Measurements from ENCODE around the gene MBD2. TPM values are rescaled to one million over a fixed set of nuclear protein-coding genes. Genes with fewer than 3 reads are reported as not detected.
A peak's percentile ranks its signal among the peaks of the same experiment; 100 is the strongest.

Gene MBD2
- polyA plus RNA-seq, 1 donor = 54.2 TPM

- Histone ChIP-seq H3K27ac (ENCODE audit: low read length) (no peak overlapping the region), H3K27me3 (ENCODE audit: control insufficient read depth, insufficient read depth, low read length) (no peaks in the 10 kb centered on the region)
- WGBS (ENCODE audit: insufficient coverage, low lambda C conversion rate) = no CpG with 5 or more reads among the region's 2 CpGs
Observed at GRCh38 chr18:54239091-54239490, 14.6 kb upstream of the MBD2 start.

GRCh38 chr18:54238173-54238936 is 13.9 kb upstream of the MBD2 start:
- no peak for DNase-seq
- Histone ChIP-seq H3K4me1 (ENCODE audit: control insufficient read depth, insufficient read depth, low read length) (no peaks in the 10 kb centered on the region), H3K4me3 (ENCODE audit: low read length) (no peak overlapping the region), H3K36me3 (ENCODE audit: control insufficient read depth, insufficient read depth, low read length) (no peaks in the 10 kb centered on the region), H3K9me3 (ENCODE audit: control insufficient read depth, low read depth, low read length) (no peaks in the 10 kb centered on the region), H3K27me3 (ENCODE audit: control insufficient read depth, insufficient read depth, low read length) (no peaks in the 10 kb centered on the region), H3K27ac (ENCODE audit: low read length) (no peak overlapping the region)
- 93% methylated on average over 3 of the region's 7 CpGs for WGBS (ENCODE audit: insufficient coverage, low lambda C conversion rate)

More at GRCh38 chr18:54239091-54239490, 14.6 kb upstream of the MBD2 start:
- Histone ChIP-seq H3K4me1 (ENCODE audit: control insufficient read depth, insufficient read depth, low read length) (no peaks in the 10 kb centered on the region), H3K36me3 (ENCODE audit: control insufficient read depth, insufficient read depth, low read length) (no peaks in the 10 kb centered on the region), H3K9me3 (ENCODE audit: control insufficient read depth, low read depth, low read length) (no peaks in the 10 kb centered on the region), H3K4me3 (ENCODE audit: low read length) (no peak overlapping the region)
- no peak for DNase-seq

- Histone ChIP-seq H3K4me3 (ENCODE audit: low read length) (no peak overlapping the region), H3K36me3 (ENCODE audit: control insufficient read depth, insufficient read depth, low read length) (no peaks in the 10 kb centered on the region), H3K4me1 (ENCODE audit: control insufficient read depth, insufficient read depth, low read length) (no peaks in the 10 kb centered on the region), H3K27me3 (ENCODE audit: control insufficient read depth, insufficient read depth, low read length) (no peaks in the 10 kb centered on the region), H3K27ac (ENCODE audit: low read length) (no peak overlapping the region), H3K9me3 (ENCODE audit: control insufficient read depth, low read depth, low read length) (no peaks in the 10 kb centered on the region)
- WGBS (ENCODE audit: insufficient coverage, low lambda C conversion rate) = 53% methylated on average over 7 of the region's 8 CpGs
- no peak for DNase-seq
Observed at GRCh38 chr18:54235871-54236270, 11.4 kb upstream of the MBD2 start.

- Histone ChIP-seq H3K9me3 (ENCODE audit: control insufficient read depth, low read depth, low read length) (no peaks in the 10 kb centered on the region), H3K36me3 (ENCODE audit: control insufficient read depth, insufficient read depth, low read length) (no peaks in the 10 kb centered on the region), H3K4me1 (ENCODE audit: control insufficient read depth, insufficient read depth, low read length) (peaks cover 4% of the 10 kb centered on the region), H3K4me3 (ENCODE audit: low read length) (no peak overlapping the region), H3K27ac (ENCODE audit: low read length) (no peak overlapping the region), H3K27me3 (ENCODE audit: control insufficient read depth, insufficient read depth, low read length) (no peaks in the 10 kb centered on the region)
- no peak for DNase-seq
- 100% methylated on average over 2 of the region's 5 CpGs for WGBS (ENCODE audit: insufficient coverage, low lambda C conversion rate)
Observed at GRCh38 chr18:54233747-54234146, 9.3 kb upstream of the MBD2 start.

GRCh38 chr18:54233228-54233625 is 8.8 kb upstream of the MBD2 start:
- no peaks in the 10 kb centered on the region for H3K9me3 ChIP-seq (ENCODE audit: control insufficient read depth, low read depth, low read length)
- no peak overlapping the region for H3K4me3 ChIP-seq (ENCODE audit: low read length)
- no peak for DNase-seq
- H3K27ac ChIP-seq (ENCODE audit: low read length) = no peak overlapping the region
- no peaks in the 10 kb centered on the region for H3K36me3 ChIP-seq (ENCODE audit: control insufficient read depth, insufficient read depth, low read length)
- H3K4me1 ChIP-seq (ENCODE audit: control insufficient read depth, insufficient read depth, low read length) = peaks cover 7% of the 10 kb centered on the region
- 80% methylated on average over 1 of the region's 3 CpGs for WGBS (ENCODE audit: insufficient coverage, low lambda C conversion rate)
- H3K27me3 ChIP-seq (ENCODE audit: control insufficient read depth, insufficient read depth, low read length) = no peaks in the 10 kb centered on the region

- no peaks in the 10 kb centered on the region for H3K27me3 ChIP-seq (ENCODE audit: control insufficient read depth, insufficient read depth, low read length)
- H3K4me1 ChIP-seq (ENCODE audit: control insufficient read depth, insufficient read depth, low read length) = peaks cover 9% of the 10 kb centered on the region
- no peaks in the 10 kb centered on the region for H3K9me3 ChIP-seq (ENCODE audit: control insufficient read depth, low read depth, low read length)
- H3K27ac ChIP-seq (ENCODE audit: low read length) = no peak overlapping the region
- no peaks in the 10 kb centered on the region for H3K36me3 ChIP-seq (ENCODE audit: control insufficient read depth, insufficient read depth, low read length)
- 83% methylated on average over 2 of the region's 7 CpGs for WGBS (ENCODE audit: insufficient coverage, low lambda C conversion rate)
- no peak for DNase-seq
- no peak overlapping the region for H3K4me3 ChIP-seq (ENCODE audit: low read length)
Observed at GRCh38 chr18:54232485-54233227, 8.2 kb upstream of the MBD2 start.

DNA sequence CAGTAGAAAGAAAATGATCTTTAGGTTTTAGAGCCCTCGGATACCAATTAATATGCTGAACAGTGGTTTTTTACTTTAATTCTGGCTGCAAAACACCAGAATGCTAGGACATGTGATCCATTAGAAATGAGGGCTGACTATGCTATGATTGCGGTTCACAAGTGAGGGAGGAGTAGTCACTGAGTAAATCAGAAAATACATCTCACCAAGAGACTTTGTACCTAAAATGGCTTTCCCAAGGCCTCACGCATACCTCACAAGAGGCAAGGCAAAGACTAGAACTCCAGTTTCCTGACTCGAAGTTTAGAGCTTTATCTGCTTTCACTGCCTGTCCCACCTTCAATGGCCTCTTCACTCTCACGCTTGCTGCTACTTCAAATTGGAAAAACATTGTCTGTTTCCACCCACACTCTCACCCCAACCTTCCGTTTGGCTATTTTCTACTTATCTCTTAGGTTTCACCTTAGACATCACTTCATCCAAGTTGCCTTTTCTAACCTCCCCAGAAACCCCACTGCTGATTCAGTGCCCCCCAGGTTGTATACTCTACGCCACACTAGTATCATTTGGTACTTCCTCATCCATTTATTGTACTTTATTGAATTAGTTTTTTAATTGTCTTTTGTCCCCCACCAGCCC is 5.1 kb upstream of the MBD2 start:
- Histone ChIP-seq H3K27me3 (ENCODE audit: control insufficient read depth, insufficient read depth, low read length) (no peaks in the 10 kb centered on the region), H3K36me3 (ENCODE audit: control insufficient read depth, insufficient read depth, low read length) (no peaks in the 10 kb centered on the region), H3K4me3 (ENCODE audit: low read length) (no peak overlapping the region), H3K4me1 (ENCODE audit: control insufficient read depth, insufficient read depth, low read length) (peaks cover 12% of the 10 kb centered on the region), H3K9me3 (ENCODE audit: control insufficient read depth, low read depth, low read length) (no peaks in the 10 kb centered on the region), H3K27ac (ENCODE audit: low read length) (peak overlapping the region; percentile 1)
- DNase-seq = peak; percentile 46 to 68
- 69% methylated on average over 5 of the region's 7 CpGs for WGBS (ENCODE audit: insufficient coverage, low lambda C conversion rate)

GRCh38 chr18:54228364-54228763 is 3.9 kb upstream of the MBD2 start:
- DNase-seq = peak; percentile 33 to 51
- H3K27me3 ChIP-seq (ENCODE audit: control insufficient read depth, insufficient read depth, low read length) = no peaks in the 10 kb centered on the region
- no peak overlapping the region for H3K4me3 ChIP-seq (ENCODE audit: low read length)
- H3K36me3 ChIP-seq (ENCODE audit: control insufficient read depth, insufficient read depth, low read length) = no peaks in the 10 kb centered on the region
- no peak overlapping the region for H3K27ac ChIP-seq (ENCODE audit: low read length)
- H3K9me3 ChIP-seq (ENCODE audit: control insufficient read depth, low read depth, low read length) = no peaks in the 10 kb centered on the region
- H3K4me1 ChIP-seq (ENCODE audit: control insufficient read depth, insufficient read depth, low read length) = peaks cover 12% of the 10 kb centered on the region

- Histone ChIP-seq H3K4me1 (ENCODE audit: control insufficient read depth, insufficient read depth, low read length) (peaks cover 8% of the 10 kb centered on the region), H3K9me3 (ENCODE audit: control insufficient read depth, low read depth, low read length) (no peaks in the 10 kb centered on the region), H3K4me3 (ENCODE audit: low read length) (peak overlapping the region; percentile 60), H3K36me3 (ENCODE audit: control insufficient read depth, insufficient read depth, low read length) (no peaks in the 10 kb centered on the region), H3K27ac (ENCODE audit: low read length) (peak overlapping the region; percentile 70), H3K27me3 (ENCODE audit: control insufficient read depth, insufficient read depth, low read length) (no peaks in the 10 kb centered on the region)
- peak; percentile 68 to 82 for DNase-seq
- WGBS (ENCODE audit: insufficient coverage, low lambda C conversion rate) = no CpG with 5 or more reads among the region's 39 CpGs
Observed at GRCh38 chr18:54223568-54224241, 764 bp downstream of the MBD2 start.

DNA sequence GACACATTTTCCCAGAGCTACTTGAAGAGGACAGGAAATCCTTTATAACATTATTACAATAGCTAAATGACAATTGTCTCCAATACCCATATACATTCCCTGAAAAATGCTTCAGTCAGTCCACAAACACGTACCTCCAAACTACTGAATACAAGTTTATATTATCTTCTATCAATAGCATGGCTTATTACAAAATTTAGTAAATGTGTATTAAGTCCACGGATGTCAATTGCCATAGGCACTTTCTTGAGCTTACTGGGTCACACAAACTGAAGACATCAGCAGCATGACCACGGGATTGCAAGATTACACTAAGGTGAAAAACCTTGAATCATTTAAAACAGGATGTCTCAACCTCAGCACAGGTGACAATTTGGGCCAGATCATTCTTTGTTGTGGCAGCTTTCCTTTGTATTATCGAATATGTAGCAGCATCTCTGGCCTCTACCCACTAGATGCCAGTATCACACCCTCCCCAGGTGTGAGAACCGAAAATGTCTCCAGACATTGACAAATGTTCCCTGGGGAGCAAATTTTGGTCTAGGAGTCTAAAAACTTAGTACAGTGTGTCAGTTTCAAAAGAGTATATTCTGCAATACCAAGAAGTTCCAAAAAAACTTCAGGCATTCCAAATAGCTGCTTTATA is 1.4 kb downstream of the MBD2 start:
- DNase-seq = peak; percentile 28 to 60
- Histone ChIP-seq H3K27me3 (ENCODE audit: control insufficient read depth, insufficient read depth, low read length) (no peaks in the 10 kb centered on the region), H3K4me1 (ENCODE audit: control insufficient read depth, insufficient read depth, low read length) (peaks cover 3% of the 10 kb centered on the region), H3K9me3 (ENCODE audit: control insufficient read depth, low read depth, low read length) (no peaks in the 10 kb centered on the region), H3K27ac (ENCODE audit: low read length) (peak overlapping the region; percentile 70), H3K36me3 (ENCODE audit: control insufficient read depth, insufficient read depth, low read length) (no peaks in the 10 kb centered on the region), H3K4me3 (ENCODE audit: low read length) (peak overlapping the region; percentile 60)
- no CpG with 5 or more reads among the region's 5 CpGs for WGBS (ENCODE audit: insufficient coverage, low lambda C conversion rate)
